Measurements from ENCODE around the gene CDK8.

CDK8 gene

DNA sequence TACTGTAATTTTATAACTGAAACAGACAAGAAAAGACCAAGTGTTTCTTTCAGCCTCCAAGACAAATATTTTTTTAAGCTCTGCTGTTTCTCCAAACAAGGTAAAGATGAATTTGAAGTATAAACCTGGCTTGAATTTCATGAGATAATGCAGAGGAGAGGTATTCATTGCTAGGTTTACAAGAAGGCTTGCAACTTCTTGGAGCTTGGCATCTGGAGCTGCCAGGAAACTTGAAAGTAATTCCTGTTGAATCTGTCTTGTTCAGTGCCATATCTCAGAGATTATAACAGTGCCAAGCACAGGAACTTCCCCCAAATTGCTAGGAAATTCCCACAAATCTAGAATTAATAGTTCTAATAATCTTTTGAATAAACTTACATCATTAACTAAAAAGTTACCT, 70.9 kb downstream of the CDK8 start:
- TF ChIP-seq ISL1 (CRISPR knock-in tag; IDR thresholded peaks at IDR 0.05) (0 out of 2 replicates have a peak, but pooled peaks have one; percentile 9), SNAI2 (CRISPR knock-in tag; IDR thresholded peaks at IDR 0.05) (no peak)
- ATAC-seq: no peak

DNA sequence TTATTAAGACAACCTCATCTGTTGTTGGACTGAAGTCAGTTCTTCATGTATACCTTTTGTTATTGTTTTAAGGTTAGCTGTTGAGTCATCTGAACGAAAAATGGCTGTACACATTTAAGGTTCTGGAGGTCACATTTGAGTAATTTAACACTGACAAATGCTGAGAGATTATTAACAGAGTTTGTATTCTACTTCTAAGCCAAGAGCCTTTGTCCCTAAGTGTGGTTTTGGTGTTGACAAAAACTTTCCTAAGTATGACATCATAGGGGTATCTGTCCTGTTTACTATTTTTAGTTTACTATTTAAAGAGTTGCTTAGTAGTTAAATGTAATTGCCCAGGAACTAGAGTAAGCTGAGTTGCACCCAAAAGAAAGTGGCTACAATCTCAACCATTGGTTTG, 71.9 kb downstream of the CDK8 start:
- no peak for TF ChIP-seq ZNF8 (CRISPR knock-in tag; IDR thresholded peaks at IDR 0.05)
- TF ChIP-seq, protein P1, sequence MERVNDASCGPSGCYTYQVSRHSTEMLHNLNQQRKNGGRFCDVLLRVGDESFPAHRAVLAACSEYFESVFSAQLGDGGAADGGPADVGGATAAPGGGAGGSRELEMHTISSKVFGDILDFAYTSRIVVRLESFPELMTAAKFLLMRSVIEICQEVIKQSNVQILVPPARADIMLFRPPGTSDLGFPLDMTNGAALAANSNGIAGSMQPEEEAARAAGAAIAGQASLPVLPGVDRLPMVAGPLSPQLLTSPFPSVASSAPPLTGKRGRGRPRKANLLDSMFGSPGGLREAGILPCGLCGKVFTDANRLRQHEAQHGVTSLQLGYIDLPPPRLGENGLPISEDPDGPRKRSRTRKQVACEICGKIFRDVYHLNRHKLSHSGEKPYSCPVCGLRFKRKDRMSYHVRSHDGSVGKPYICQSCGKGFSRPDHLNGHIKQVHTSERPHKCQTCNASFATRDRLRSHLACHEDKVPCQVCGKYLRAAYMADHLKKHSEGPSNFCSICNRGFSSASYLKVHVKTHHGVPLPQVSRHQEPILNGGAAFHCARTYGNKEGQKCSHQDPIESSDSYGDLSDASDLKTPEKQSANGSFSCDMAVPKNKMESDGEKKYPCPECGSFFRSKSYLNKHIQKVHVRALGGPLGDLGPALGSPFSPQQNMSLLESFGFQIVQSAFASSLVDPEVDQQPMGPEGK (CRISPR knock-in tag; IDR thresholded peaks at IDR 0.05; ENCODE audit: borderline replicate concordance): no peak
- TF ChIP-seq, protein P2, sequence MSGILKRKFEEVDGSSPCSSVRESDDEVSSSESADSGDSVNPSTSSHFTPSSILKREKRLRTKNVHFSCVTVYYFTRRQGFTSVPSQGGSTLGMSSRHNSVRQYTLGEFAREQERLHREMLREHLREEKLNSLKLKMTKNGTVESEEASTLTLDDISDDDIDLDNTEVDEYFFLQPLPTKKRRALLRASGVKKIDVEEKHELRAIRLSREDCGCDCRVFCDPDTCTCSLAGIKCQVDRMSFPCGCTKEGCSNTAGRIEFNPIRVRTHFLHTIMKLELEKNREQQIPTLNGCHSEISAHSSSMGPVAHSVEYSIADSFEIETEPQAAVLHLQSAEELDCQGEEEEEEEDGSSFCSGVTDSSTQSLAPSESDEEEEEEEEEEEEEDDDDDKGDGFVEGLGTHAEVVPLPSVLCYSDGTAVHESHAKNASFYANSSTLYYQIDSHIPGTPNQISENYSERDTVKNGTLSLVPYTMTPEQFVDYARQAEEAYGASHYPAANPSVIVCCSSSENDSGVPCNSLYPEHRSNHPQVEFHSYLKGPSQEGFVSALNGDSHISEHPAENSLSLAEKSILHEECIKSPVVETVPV (CRISPR knock-in tag; IDR thresholded peaks at IDR 0.05): no peak
- TF ChIP-seq ARNTL (CRISPR knock-in tag; IDR thresholded peaks at IDR 0.05; ENCODE audit: borderline replicate concordance, low read depth): no peak
- no peak for TF ChIP-seq GLIS3 (CRISPR knock-in tag; IDR thresholded peaks at IDR 0.05)
- no peak for TF ChIP-seq TOX (CRISPR knock-in tag; IDR thresholded peaks at IDR 0.05; ENCODE audit: borderline replicate concordance)
- TF ChIP-seq ZFP30 (CRISPR knock-in tag; IDR thresholded peaks at IDR 0.05): no peak
- TF ChIP-seq BACH2 (CRISPR knock-in tag; IDR thresholded peaks at IDR 0.05; ENCODE audit: borderline replicate concordance): no peak
- TF ChIP-seq ZFP3 (CRISPR knock-in tag; IDR thresholded peaks at IDR 0.05): no peak
- no peak for TF ChIP-seq TCF4 (CRISPR knock-in tag; IDR thresholded peaks at IDR 0.05; ENCODE audit: borderline replicate concordance)
- TF ChIP-seq, protein P3, sequence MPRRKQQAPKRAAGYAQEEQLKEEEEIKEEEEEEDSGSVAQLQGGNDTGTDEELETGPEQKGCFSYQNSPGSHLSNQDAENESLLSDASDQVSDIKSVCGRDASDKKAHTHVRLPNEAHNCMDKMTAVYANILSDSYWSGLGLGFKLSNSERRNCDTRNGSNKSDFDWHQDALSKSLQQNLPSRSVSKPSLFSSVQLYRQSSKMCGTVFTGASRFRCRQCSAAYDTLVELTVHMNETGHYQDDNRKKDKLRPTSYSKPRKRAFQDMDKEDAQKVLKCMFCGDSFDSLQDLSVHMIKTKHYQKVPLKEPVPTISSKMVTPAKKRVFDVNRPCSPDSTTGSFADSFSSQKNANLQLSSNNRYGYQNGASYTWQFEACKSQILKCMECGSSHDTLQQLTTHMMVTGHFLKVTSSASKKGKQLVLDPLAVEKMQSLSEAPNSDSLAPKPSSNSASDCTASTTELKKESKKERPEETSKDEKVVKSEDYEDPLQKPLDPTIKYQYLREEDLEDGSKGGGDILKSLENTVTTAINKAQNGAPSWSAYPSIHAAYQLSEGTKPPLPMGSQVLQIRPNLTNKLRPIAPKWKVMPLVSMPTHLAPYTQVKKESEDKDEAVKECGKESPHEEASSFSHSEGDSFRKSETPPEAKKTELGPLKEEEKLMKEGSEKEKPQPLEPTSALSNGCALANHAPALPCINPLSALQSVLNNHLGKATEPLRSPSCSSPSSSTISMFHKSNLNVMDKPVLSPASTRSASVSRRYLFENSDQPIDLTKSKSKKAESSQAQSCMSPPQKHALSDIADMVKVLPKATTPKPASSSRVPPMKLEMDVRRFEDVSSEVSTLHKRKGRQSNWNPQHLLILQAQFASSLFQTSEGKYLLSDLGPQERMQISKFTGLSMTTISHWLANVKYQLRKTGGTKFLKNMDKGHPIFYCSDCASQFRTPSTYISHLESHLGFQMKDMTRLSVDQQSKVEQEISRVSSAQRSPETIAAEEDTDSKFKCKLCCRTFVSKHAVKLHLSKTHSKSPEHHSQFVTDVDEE (CRISPR knock-in tag; IDR thresholded peaks at IDR 0.05): no peak
- TF ChIP-seq ZC3H10 (CRISPR knock-in tag; IDR thresholded peaks at IDR 0.05): no peak
- TF ChIP-seq ESRRG (CRISPR knock-in tag; IDR thresholded peaks at IDR 0.05): no peak
- TF ChIP-seq PPARA (CRISPR knock-in tag; IDR thresholded peaks at IDR 0.05; ENCODE audit: borderline replicate concordance): no peak
- TF ChIP-seq, protein P4, sequence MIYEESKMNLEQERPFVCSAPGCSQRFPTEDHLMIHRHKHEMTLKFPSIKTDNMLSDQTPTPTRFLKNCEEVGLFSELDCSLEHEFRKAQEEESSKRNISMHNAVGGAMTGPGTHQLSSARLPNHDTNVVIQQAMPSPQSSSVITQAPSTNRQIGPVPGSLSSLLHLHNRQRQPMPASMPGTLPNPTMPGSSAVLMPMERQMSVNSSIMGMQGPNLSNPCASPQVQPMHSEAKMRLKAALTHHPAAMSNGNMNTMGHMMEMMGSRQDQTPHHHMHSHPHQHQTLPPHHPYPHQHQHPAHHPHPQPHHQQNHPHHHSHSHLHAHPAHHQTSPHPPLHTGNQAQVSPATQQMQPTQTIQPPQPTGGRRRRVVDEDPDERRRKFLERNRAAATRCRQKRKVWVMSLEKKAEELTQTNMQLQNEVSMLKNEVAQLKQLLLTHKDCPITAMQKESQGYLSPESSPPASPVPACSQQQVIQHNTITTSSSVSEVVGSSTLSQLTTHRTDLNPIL (CRISPR knock-in tag; IDR thresholded peaks at IDR 0.05; ENCODE audit: low read depth): no peak
- no peak for TF ChIP-seq SNAI2 (CRISPR knock-in tag; IDR thresholded peaks at IDR 0.05)
- no peak for TF ChIP-seq CSDC2 (CRISPR knock-in tag; IDR thresholded peaks at IDR 0.05)
- no peak for TF ChIP-seq ZNF565 (CRISPR knock-in tag; conservative IDR thresholded peaks at IDR 0.05; ENCODE audit: low read depth)
- ATAC-seq: no peak

DNA sequence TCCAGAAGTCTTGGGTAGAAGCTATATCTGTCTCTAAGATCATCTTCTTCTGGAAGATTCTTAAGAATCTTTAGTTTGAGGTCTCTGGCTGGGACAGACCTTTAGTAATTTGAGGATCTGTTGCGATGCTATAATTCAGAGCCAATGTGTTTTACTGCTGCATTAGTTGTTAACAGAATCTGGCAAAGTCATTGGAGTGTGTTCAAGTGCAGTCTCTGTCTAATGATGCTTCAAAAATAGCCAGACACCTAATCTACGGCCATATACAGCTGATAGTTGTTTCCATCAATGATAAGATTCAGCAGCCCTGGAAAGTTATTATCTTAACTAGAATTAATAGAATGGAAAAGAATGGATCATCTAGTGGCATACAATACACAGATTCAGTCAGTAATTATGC, 72.6 kb downstream of the CDK8 start:
- no peak for TF ChIP-seq ZC3H10 (CRISPR knock-in tag; IDR thresholded peaks at IDR 0.05)
- TF ChIP-seq TCF4 (CRISPR knock-in tag; IDR thresholded peaks at IDR 0.05; ENCODE audit: borderline replicate concordance): no peak
- TF ChIP-seq, protein P1 (CRISPR knock-in tag; IDR thresholded peaks at IDR 0.05; ENCODE audit: borderline replicate concordance): no peak
- no peak for TF ChIP-seq ISL1 (CRISPR knock-in tag; IDR thresholded peaks at IDR 0.05)
- no peak for TF ChIP-seq GLIS3 (CRISPR knock-in tag; IDR thresholded peaks at IDR 0.05)
- TF ChIP-seq, protein P2 (CRISPR knock-in tag; IDR thresholded peaks at IDR 0.05): no peak
- ATAC-seq: no peak

All from SK-N-SH treated with all-trans-retinoic acid at 6 μM for 48 hours (cell line).